HG03039 (cell line): ENCODE results near the gene ZFYVE28.

Experiments
- ATAC-seq: cut with Tn5 transposase; IDR thresholded peaks from one replicate; pipeline ENCODE4 v1.9.1; 2021; ENCODE audit warnings: mild to moderate bottlenecking, moderate library complexity; ENCODE audit not compliant: unreplicated experiment

Gene ZFYVE28

GRCh38 chr4:2306773-2307410, 111.6 kb downstream of the ZFYVE28 start:
- no peak for ATAC-seq

- ATAC-seq: no peak
Measured at GRCh38 chr4:2305766-2306501, 112.5 kb downstream of the ZFYVE28 start.

- ATAC-seq: no peak
Measured at GRCh38 chr4:2304877-2305561, 113.4 kb downstream of the ZFYVE28 start.

- ATAC-seq: no peak
Measured at GRCh38 chr4:2304321-2304876, 114.0 kb downstream of the ZFYVE28 start.

- ATAC-seq: no peak
Measured at GRCh38 chr4:2303686-2304320, 114.6 kb downstream of the ZFYVE28 start.

GRCh38 chr4:2303121-2303685, 115.2 kb downstream of the ZFYVE28 start:
- ATAC-seq: no peak

- ATAC-seq: no peak
Measured at GRCh38 chr4:2302387-2303119, 115.9 kb downstream of the ZFYVE28 start.

GRCh38 chr4:2301806-2302205, 116.6 kb downstream of the ZFYVE28 start:
- no peak for ATAC-seq

GRCh38 chr4:2301225-2301642, 117.2 kb downstream of the ZFYVE28 start:
- no peak for ATAC-seq

- no peak for ATAC-seq
Measured at GRCh38 chr4:2300431-2301224, 117.8 kb downstream of the ZFYVE28 start.

GRCh38 chr4:2299794-2300193, 118.7 kb downstream of the ZFYVE28 start:
- no peak for ATAC-seq

- ATAC-seq: no peak
Measured at GRCh38 chr4:2298532-2298991, 119.9 kb downstream of the ZFYVE28 start.

GRCh38 chr4:2297606-2298531, 120.6 kb downstream of the ZFYVE28 start:
- no peak for ATAC-seq

GRCh38 chr4:2296631-2297601, 121.5 kb downstream of the ZFYVE28 start:
- ATAC-seq: no peak

- no peak for ATAC-seq
Measured at GRCh38 chr4:2295900-2296442, 122.5 kb downstream of the ZFYVE28 start.

GRCh38 chr4:2295500-2295899, 122.9 kb downstream of the ZFYVE28 start:
- no peak for ATAC-seq

GRCh38 chr4:2292646-2293108, 125.8 kb downstream of the ZFYVE28 start:
- ATAC-seq: no peak
